ENCODE measurements around the gene CCL15. TPM values are rescaled to one million over a fixed set of nuclear protein-coding genes. Genes with fewer than 3 reads are reported as not detected.
"Not testable (repeated sequence)": the region's sequence is repeated elsewhere in the genome, so short reads cannot be mapped to it uniquely, and the experiment has no call there.

The CCL15 gene
- polyA plus RNA-seq (2013, experiment 1 of 2; ENCODE audit: insufficient read length): not detected
- polyA plus RNA-seq (2013, experiment 2 of 2; ENCODE audit: insufficient read length): not detected

GRCh38 chr17:36001110-36001771 lies at the start of gene CCL15:
Gene CCL15, minus strand, starts transcription at chr17:36001553. Its CDS starts 61 bp downstream, at chr17:36001492.
- DNase-seq: no peak

- no peak for DNase-seq
Observed at GRCh38 chr17:36049643-36050042, 48.3 kb upstream of the CCL15 start.

GRCh38 chr17:36048066-36048465 lies 46.7 kb upstream of the CCL15 start:
- no peak for DNase-seq

- DNase-seq: no peak
Observed at GRCh38 chr17:36036235-36036634, 34.9 kb upstream of the CCL15 start.

GRCh38 chr17:36034127-36034526 lies 32.8 kb upstream of the CCL15 start:
- DNase-seq: no peak

- DNase-seq: no peak
Observed at GRCh38 chr17:36030956-36031355, 29.6 kb upstream of the CCL15 start.

- no peak for DNase-seq
Observed at GRCh38 chr17:36027761-36028160, 26.4 kb upstream of the CCL15 start.

GRCh38 chr17:36024106-36024869 lies 22.9 kb upstream of the CCL15 start:
- DNase-seq: no peak

- no peak for DNase-seq
Observed at GRCh38 chr17:36019423-36019822, 18.1 kb upstream of the CCL15 start.

- no peak for DNase-seq
Observed at GRCh38 chr17:36017799-36018198, 16.4 kb upstream of the CCL15 start, which contains the start of gene CCL23. Gene CCL23, minus strand, starts transcription at chr17:36017972. Its CDS starts 75 bp downstream, at chr17:36017897.

- DNase-seq: no peak
Observed at GRCh38 chr17:36016555-36016954, 15.2 kb upstream of the CCL15 start.

GRCh38 chr17:36015895-36016294 lies 14.5 kb upstream of the CCL15 start:
- not testable (repeated sequence) for DNase-seq

GRCh38 chr17:36014946-36015345 lies 13.6 kb upstream of the CCL15 start:
- no peak for DNase-seq

GRCh38 chr17:36011201-36011600 lies 9.8 kb upstream of the CCL15 start:
- DNase-seq: no peak

- no peak for DNase-seq
Observed at GRCh38 chr17:36008998-36009665, 7.8 kb upstream of the CCL15 start.

- no peak for DNase-seq
Observed at GRCh38 chr17:36004594-36005108, 3.3 kb upstream of the CCL15 start.

GRCh38 chr17:36002631-36003030 lies 1.3 kb upstream of the CCL15 start:
- DNase-seq: no peak

GRCh38 chr17:36001862-36002603 lies 680 bp upstream of the CCL15 start:
- DNase-seq: no peak

- no peak for DNase-seq
Observed at GRCh38 chr17:36000732-36001109, 632 bp downstream of the CCL15 start.

GRCh38 chr17:35998756-35999155 lies 2.6 kb downstream of the CCL15 start:
- no peak for DNase-seq

- no peak for DNase-seq
Observed at GRCh38 chr17:35998018-35998545, 3.3 kb downstream of the CCL15 start.

GRCh38 chr17:35995346-35995745 lies 6.0 kb downstream of the CCL15 start:
- not testable (repeated sequence) for DNase-seq

All from fibroblast of skin of back (primary cell).